Vagina (tissue), 2 donors: ENCODE data around the gene SLC35G6.

ENCODE experiments used
- CTCF ChIP-seq, 3 experiments: fragments of 450-650 bp in 2 of 3; fragments of 200-600 bp in 1 of 3; sonication (generic) in 1 of 3; IDR thresholded peaks; one replicate each; pipeline ENCODE4 v1.5.1; 2017 to 2019; ENCODE audit warnings: antibody characterized with exemption in 3 of 3, mild to moderate bottlenecking in 2 of 3, moderate library complexity in 2 of 3
- POLR2A ChIP-seq, 2 donors: fragments of 450-650 bp; IDR thresholded peaks; one replicate each; pipeline ENCODE4 v1.6.1; 2017; ENCODE audit warnings: antibody characterized with exemption in 2 of 2, mild to moderate bottlenecking in 2 of 2, moderate library complexity in 2 of 2
- POLR2AphosphoS5 ChIP-seq, 2 donors: sonication (generic); formaldehyde crosslinking; IDR thresholded peaks; one replicate each; pipeline ENCODE4 v1.9.0; 2017; ENCODE audit warnings: antibody characterized with exemption in 2 of 2, mild to moderate bottlenecking in 2 of 2, low read depth in 1 of 2; ENCODE audit not compliant: insufficient read depth in 1 of 2

- no peak for TF ChIP-seq CTCF (IDR thresholded peaks at IDR 0.05)
- no peak for TF ChIP-seq POLR2A (IDR thresholded peaks at IDR 0.05)
- TF ChIP-seq POLR2AphosphoS5 (IDR thresholded peaks at IDR 0.05; ENCODE audit: insufficient read depth in 1 of 2, low read depth in 1 of 2), result no peak
Observed at GRCh38 chr17:7437369-7437863, 43.8 kb upstream of the SLC35G6 start.
